ENCODE data around the gene TRUB1. TPM values are rescaled to one million over a fixed set of nuclear protein-coding genes. Genes with fewer than 3 reads are reported as not detected.
"Not testable (repeated sequence)": the region's sequence is repeated elsewhere in the genome, so short reads cannot be mapped to it uniquely, and the experiment has no call there.

The TRUB1 gene
- total RNA-seq, 1 donor from 2014 or later: 47.0 TPM

- peak; percentile 59 for DNase-seq (ENCODE audit: low read depth)
These were observed 12.1 kb upstream of the TRUB1 start for GRCh38 chr10:114925587-114926586.

GRCh38 chr10:114928818-114929217, 9.2 kb upstream of the TRUB1 start:
- no peak for DNase-seq (ENCODE audit: low read depth)

DNA sequence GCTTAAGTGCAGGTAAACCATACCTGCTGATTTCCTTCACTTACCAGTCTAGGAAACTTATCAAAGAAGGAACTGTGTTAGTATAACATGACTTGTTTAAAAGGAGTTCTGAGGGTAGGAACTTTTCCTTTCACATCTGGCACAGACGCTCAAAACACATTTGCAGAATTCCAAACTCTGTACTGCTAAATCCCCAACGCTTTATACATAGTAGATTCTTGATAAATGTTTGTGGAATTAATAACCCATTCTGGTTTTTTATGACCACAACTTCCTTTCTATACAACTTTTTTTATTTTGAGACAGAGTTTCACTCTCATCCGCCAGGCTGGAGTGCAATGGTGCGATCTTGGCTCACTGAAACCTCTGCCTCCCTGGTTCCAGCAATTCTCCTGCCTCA, 7.7 kb upstream of the TRUB1 start:
- no peak for DNase-seq (ENCODE audit: low read depth)

GRCh38 chr10:114931072-114931679, 6.8 kb upstream of the TRUB1 start:
- no peak for DNase-seq (ENCODE audit: low read depth)

GRCh38 chr10:114932225-114932624, 5.8 kb upstream of the TRUB1 start:
- no peak for DNase-seq (ENCODE audit: low read depth)

- DNase-seq (ENCODE audit: low read depth): no peak
These were observed 5.0 kb upstream of the TRUB1 start for GRCh38 chr10:114932945-114933344.

DNA sequence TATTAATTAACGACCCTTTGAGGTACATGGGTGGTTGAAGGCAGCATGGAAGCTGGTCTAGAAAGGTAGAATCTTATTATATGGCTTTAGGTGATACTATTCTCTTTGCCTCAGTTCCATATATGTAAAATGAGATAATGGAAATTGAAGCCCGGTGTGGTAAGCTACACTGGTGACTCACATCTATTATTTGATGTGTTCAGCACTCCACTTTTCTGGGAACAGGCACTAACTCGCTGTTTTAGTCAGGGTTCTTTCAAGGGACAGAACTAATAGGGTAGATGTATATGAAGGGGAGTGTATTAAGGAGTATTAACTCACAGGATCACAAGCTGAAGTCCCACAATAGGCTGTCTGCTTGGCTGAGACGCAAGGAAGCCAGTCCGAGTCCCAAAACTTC, 4.4 kb upstream of the TRUB1 start:
- no peak for DNase-seq (ENCODE audit: low read depth)

DNA sequence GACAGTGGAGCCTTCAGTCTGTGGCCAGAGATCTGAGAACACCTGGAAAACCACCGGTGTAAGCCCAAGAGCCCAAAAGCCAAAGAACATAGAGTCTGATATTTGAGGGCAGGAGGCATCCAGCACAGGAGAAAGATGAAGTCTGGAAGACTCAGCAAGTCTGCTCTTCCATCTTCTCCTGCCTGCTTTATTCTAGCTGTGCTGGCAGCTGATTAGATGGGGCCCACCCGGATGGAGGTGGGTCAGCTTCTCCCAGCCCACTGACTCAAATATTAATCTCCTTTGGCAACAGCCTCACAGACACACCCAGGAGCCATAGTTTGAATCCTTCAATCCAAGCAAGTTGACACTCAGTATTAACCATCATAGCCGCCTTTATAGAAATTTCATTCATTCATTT, 4.0 kb upstream of the TRUB1 start:
- DNase-seq (ENCODE audit: low read depth): not testable (repeated sequence)

DNA sequence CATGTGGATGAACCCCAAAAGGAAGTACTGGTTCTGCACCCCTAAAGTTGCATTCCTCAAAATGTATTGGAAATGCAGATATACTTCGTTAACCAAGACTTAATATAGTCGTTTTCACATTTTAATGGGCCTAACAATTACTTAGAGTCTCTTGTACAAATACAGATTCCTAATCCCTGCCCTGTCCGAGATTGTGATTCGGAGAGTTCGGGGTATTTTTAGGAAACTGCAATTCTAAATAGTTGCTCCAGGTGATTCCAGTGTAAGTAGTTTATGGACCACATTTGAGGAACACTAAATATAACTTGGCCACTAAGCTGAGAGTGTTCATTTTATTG, 830 bp downstream of the TRUB1 start:
- no peak for DNase-seq (ENCODE audit: low read depth)

DNA sequence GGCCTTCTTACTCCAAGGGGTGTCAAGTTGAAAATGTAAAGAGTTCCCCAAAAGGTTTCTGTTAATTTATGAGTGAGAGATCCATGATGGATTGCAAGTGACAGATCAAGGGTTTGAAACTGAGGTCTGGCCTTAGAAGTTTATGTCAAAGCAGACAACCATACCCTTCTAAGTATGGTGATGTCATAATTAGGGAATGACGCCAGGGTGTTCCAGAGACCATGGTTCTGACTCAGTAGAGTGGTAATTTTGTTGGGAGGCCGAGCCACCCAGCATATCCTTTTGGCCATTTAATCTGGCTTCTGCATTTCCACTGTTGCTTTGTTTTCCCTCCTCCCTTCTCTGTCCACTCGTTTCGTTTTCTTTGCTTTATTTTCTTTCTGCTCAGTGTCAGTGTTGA, 2.7 kb downstream of the TRUB1 start:
- no peak for DNase-seq (ENCODE audit: low read depth)

DNA sequence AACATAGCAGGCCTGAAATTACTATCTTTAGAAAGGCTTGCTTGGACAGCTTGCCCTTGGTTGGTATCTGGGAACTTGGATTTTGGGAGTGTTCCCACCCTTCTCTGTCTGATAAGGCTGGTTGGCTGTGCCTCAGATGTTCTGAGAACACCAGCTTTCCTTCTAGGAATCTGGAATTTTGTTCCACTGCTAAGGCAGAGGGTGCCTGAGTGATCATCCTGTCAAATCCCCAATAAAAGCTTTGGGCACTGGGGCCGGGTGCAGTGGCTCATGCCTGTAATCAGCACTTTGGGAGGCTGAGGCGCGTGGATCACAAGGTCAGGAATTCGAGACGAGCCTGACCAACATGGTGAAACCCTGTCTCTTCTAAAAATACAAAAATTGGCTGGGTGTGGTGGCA, 5.0 kb downstream of the TRUB1 start:
- no peak for DNase-seq (ENCODE audit: low read depth)

GRCh38 chr10:114953047-114953446, 15.1 kb downstream of the TRUB1 start:
- no peak for DNase-seq (ENCODE audit: low read depth)

DNA sequence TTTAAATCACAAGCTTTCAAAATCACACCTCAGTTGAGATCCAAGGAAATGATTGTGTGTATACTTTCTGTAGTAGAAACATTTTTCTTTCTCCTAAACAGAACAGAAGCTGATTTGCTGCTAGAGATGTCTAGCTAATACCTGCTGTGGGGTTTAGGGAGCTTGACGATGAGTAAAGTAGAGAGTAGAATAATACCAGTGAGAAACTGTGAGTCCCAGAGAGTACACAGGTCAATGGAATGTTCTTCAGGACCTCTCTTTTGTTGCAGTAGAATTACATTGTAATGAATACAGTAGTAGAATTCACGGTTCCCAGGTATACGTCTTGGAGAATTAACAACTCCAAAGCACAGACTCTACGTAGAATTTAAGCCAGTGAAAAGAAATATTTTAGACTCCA, 18.0 kb downstream of the TRUB1 start:
- no peak for DNase-seq (ENCODE audit: low read depth)

DNA sequence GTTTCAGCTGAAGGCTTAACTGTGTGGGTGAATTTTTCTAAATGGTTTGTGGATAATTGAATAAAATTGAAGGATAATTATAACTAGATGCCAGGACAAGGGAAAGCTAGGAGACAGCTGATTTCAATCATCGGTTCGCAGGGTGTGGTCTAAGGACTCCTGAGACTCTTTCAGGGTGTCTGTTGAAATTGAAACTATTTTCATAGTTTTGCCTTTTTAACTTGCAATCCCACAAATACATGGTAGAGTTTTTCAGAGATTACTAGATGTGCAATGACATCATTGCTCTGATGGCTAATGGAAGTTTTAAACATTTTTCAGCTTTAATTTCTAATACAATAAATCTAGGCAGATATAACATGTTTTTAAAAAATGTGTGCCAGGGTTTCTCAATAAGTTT, 18.5 kb downstream of the TRUB1 start:
- no peak for DNase-seq (ENCODE audit: low read depth)

DNA sequence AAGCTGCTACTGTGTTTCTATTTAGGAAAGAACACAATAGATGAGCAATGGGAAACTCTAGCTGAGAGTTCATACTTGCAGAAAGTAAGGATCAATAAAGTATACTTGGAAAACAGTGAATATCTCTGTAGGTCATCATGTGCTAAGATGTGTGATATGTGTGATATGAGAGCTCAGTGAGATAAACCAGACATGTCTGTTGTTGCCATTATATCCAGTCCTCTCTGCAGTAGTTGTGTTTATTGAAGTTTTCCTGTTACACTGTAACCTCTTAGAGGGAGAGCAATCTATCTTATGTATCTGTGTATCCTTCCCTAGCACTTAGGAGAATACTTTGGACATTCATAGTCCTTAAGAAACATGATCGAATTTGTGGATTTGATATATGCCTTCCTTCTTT, 19.1 kb downstream of the TRUB1 start:
- no peak for DNase-seq (ENCODE audit: low read depth)

GRCh38 chr10:114957673-114958072, 19.7 kb downstream of the TRUB1 start:
- DNase-seq (ENCODE audit: low read depth): no peak

DNA sequence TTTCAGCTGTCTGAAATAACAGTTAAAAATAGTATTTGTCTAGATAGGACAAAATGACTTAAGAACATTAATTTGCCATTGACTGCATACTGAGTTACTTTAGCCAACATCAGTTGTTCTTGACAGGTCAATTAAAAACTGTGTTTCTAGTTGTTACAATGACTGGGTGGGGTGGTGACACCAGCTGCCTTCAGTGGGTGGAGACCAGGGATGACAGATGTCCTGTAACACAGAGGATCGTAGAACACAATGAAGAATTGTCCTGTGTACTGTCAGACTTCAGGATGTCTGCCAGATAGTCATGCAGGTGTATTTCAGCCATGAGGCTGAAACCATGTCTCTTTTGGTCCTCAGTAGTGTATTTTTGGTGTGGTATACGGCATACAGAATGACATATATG, 24.4 kb downstream of the TRUB1 start:
- no peak for DNase-seq (ENCODE audit: low read depth)

DNA sequence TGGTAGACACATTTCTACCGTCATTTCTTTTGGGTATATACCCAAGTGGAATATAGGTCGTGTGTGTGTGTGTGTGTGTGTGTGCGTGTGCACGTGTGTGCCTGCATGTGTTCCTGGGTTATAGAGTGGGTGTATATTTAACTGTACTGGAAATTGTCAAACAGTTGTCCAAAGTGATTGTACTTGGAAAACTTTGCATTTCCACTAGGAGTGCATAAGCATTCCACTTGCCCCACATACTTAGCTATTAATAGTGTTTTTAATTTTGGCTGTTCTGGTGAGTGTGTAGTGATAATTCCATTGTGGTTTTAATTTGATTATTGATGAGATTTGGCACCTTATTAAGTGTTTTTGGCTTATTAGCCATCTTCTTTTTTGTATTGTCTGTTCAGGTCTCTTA, 25.9 kb downstream of the TRUB1 start:
- DNase-seq (ENCODE audit: low read depth): no peak

DNA sequence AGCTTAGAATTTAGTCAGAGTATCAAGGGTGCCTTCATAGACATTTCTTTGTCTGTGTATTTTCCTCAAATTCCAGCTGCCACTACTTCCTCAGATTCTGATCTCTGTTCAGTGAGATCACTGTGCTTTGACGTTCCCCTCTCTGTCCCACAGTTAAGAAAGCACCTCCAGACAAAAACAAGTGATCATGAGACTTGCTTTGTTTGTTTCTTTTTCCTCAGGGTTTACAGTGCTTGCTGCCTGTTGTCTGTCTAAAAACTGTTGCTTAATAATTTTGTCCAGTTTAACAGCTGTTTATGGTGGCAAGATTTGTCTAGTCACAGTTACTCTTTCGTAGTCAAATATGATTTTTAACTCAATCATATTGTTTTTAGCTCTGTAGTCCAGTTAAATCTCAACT, 29.1 kb downstream of the TRUB1 start:
- peak; percentile 62 for DNase-seq (ENCODE audit: low read depth)

GRCh38 chr10:114970515-114970914, 32.5 kb downstream of the TRUB1 start:
- DNase-seq (ENCODE audit: low read depth): peak; percentile 15

DNA sequence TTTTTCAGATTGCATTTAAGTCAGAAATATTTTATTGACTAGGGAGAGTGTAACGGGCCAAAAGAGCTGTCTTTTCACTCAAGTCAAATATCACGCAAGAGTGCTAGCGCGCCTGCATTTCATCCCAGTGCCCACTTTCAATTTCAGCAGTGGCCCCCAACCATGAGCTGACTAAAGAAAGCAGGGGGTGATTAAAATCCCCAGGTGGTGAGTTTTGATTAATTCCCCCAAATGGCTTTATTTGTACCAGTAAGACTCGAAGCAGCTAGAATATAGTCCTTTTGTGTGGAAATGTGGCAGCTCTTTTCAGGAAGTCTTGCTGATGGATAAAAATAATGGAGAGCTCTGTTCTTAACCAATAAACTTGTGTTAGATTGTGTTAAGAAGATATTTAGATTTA, 35.3 kb downstream of the TRUB1 start:
- no peak for DNase-seq (ENCODE audit: low read depth)

GRCh38 chr10:114973997-114974396, 36.0 kb downstream of the TRUB1 start:
- DNase-seq (ENCODE audit: low read depth): no peak

- DNase-seq (ENCODE audit: low read depth): no peak
These were observed 36.6 kb downstream of the TRUB1 start for GRCh38 chr10:114974625-114975024.

Measured in renal cortical epithelial cell (primary cell).